HL-60 (cell line): ENCODE measurements around the gene CYP4F3.

ENCODE experiments used
- CTCF ChIP-seq: IDR thresholded peaks from one replicate; pipeline ENCODE4 v1.5.1; 2011; ENCODE audit warnings: low read length, control low read depth, inconsistent platforms; ENCODE audit not compliant: insufficient read depth
- POLR2AphosphoS5 ChIP-seq: IDR thresholded peaks from 2 replicates; pipeline ENCODE4 v1.6.1; 2012; ENCODE audit warnings: low read depth

GRCh38 chr19:15675560-15675959 is 34.9 kb downstream of the CYP4F3 start:
- no peak for TF ChIP-seq CTCF
- TF ChIP-seq POLR2AphosphoS5: no peak
